AG09319 (cell line): ENCODE results near the gene CAPZA1.

ENCODE experiments used
- DNase-seq: peaks from one replicate; pipeline ENCODE4 v3.0.0-alpha.2; 2010; ENCODE audit warnings: low read depth; ENCODE audit errors: extremely low read depth
- CTCF ChIP-seq: IDR thresholded peaks from 2 replicates; pipeline ENCODE4 v1.5.1; 2011; ENCODE audit warnings: low read depth, mild to moderate bottlenecking, inconsistent platforms, low read length, moderate library complexity

CAPZA1 gene

GRCh38 chr1:112702067-112702395 lies 82.4 kb downstream of the CAPZA1 start:
- TF ChIP-seq CTCF: no peak
- DNase-seq: no peak

GRCh38 chr1:112702420-112703261 lies 83.0 kb downstream of the CAPZA1 start:
- no peak for DNase-seq
- no peak for TF ChIP-seq CTCF

GRCh38 chr1:112703706-112704105 lies 84.1 kb downstream of the CAPZA1 start:
- no peak for TF ChIP-seq CTCF
- no peak for DNase-seq

- TF ChIP-seq CTCF: no peak
- no peak for DNase-seq
These were observed 84.8 kb downstream of the CAPZA1 start for GRCh38 chr1:112704391-112704933.

GRCh38 chr1:112704934-112705627 lies 85.4 kb downstream of the CAPZA1 start:
- no peak for TF ChIP-seq CTCF

GRCh38 chr1:112706505-112707220 lies 87.0 kb downstream of the CAPZA1 start, which contains the start of gene RHOC:
Gene RHOC, minus strand, starts transcription at chr1:112707127. Its CDS starts 3,328 bp downstream, at chr1:112703799.
- peak; percentile 18 for DNase-seq
- TF ChIP-seq CTCF: no peak

More at GRCh38 chr1:112704934-112705627, 85.4 kb downstream of the CAPZA1 start:
- DNase-seq: peak; percentile 90
